Forelimb muscle (tissue), 1 donor: ENCODE results near the gene ELN. TPM values are rescaled to one million over a fixed set of nuclear protein-coding genes. Genes with fewer than 3 reads are reported as not detected.
A peak's percentile ranks its signal among the peaks of the same experiment; 100 is the strongest.

Source experiments
- DNase-seq: peaks from one replicate; pipeline ENCODE4 v3.0.0-alpha.2; 2013; ENCODE audit warnings: low read depth
- polyA plus RNA-seq: library from polyadenylated mRNA; unstranded; fragments of 120-200 nt; gene quantifications from one replicate; pipeline ENCODE4 v1.2.1, GENCODE V29; 2013; ENCODE audit not compliant: insufficient read length

The ELN gene
- polyA plus RNA-seq, 1 donor: 91.6 TPM

DNA sequence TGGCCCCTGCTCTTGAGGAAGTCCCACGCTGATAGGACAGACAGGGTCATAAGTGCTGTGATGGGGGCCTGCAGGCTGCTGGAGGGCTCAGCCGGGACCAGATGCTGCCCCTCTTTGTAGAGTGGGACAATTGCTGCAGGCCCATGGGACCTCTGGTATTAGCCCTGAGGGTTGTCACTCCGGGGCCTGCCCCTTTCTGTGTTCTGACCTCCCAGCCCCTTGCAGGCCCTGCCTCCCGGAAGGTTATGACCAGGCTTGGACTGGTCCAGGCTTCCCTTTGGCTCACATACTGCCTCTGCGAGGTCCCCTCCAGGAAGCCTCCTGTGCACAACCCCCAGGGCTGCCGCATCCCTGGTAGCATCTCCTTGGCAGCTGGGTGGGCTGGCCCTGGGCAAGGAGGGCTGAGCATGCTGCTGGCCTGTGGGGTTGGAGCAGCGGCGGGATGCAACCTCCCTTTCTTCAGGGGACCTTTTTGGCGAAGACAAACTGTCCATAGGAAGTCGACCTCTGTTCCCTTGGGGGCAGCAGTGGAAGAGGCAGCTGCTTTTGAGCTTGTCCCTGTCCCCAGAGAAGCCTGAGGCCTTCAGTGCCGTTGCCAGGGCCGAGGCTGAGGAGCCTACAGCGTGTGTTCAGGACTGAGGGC is 64.5 kb downstream of the ELN start:
- DNase-seq: no peak

- DNase-seq: no peak
These were observed 65.0 kb downstream of the ELN start for GRCh38 chr7:74092964-74093471.

GRCh38 chr7:74093671-74094223 is 65.8 kb downstream of the ELN start:
- DNase-seq: no peak

DNA sequence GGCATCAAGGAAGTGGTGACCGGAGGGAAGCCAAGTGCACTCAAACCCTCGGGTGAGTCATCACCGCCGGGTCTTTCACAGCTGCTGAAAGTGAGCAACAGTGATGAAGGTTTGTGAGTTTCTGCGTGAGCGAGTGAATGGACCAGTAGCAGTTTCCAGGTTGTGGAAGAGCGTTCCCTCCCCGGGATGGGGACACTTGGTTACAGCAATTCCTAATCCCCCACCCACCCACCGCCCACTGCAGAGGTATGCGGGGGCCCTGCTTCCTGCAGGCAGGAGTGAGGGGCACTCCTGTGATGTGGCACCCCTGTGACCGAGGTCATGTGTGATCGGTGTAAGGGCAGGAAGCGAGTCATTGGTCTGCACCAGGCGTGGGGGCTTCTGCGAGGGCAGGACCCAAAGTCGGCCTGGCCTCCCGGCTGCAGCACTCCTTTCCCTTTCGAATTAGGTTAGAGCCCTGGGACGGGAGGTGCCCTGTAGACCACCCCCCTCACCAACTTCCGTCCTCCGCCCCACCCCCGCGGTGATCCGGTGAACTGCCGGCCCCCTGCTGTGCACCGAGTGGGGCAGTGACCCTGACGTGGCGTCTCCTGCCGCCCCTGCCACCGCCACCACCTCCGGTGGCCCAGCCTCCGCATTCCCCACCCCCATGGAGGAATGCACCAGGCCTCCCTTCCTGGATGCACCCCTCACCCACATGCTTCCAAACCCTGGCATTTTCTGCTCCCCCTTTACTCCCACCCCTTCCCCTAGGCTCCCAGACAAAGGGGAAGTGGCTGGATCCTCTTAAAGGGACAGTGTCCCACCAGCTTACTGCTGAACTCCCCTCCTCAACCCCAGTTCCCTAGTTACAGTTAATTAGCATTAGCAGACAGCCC is 66.5 kb downstream of the ELN start:
- DNase-seq: no peak

- no peak for DNase-seq
These were observed 67.2 kb downstream of the ELN start for GRCh38 chr7:74095135-74095534.

GRCh38 chr7:74097937-74098614 is 70.1 kb downstream of the ELN start:
- DNase-seq: no peak

DNA sequence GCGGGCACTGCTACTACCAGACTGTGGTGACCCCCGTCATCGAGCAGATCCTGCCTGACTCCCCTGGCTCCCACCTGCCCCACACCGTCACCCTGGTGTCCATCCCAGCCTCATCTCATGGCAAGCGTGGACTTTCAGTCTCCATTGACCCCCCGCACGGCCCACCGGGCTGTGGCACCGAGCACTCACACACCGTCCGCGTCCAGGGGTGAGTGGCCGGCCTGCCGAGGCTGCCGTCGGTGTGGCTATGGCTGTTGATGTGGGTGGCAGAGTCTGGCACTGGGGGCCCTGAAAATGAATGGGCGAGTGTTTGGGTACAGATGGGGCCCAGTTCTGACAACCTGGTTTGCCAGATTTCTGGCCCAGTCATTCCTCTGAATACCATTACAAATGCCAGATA is 71.1 kb downstream of the ELN start:
- no peak for DNase-seq

- DNase-seq: peak; percentile 47
These were observed 73.2 kb downstream of the ELN start for GRCh38 chr7:74101061-74101681.

- no peak for DNase-seq
These were observed 75.3 kb downstream of the ELN start for GRCh38 chr7:74103219-74103772.

- DNase-seq: no peak
These were observed 76.7 kb downstream of the ELN start for GRCh38 chr7:74104702-74105101.

DNA sequence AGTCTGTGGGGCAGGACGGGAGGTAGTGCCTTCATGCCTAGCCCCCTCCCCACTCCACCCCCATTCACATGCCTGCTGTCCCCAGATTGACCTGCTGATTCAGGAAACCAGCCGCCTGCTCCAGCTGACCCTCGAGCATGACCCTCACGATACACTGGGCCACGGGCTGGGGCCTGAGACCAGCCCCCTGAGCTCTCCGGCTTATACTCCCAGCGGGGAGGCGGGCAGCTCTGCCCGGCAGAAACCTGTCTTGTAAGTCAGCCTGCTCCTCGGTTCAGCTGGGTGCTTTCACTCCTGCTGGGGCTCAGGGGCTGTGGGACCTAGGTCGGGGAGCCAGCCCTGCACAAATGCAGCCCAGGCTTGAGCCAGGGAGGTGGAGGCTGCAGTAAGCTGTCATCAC is 78.0 kb downstream of the ELN start:
- no peak for DNase-seq

- no peak for DNase-seq
These were observed 78.9 kb downstream of the ELN start for GRCh38 chr7:74106846-74107245.

GRCh38 chr7:74115326-74115725 is 87.4 kb downstream of the ELN start:
- no peak for DNase-seq

GRCh38 chr7:74116356-74116755 is 88.4 kb downstream of the ELN start:
- no peak for DNase-seq

Other genes starting within 250 kb of the ELN start
- gene CLDN4, start 197.2 kb upstream of the ELN start, polyA plus RNA-seq: 0.49 TPM
- 1.9 TPM for gene METTL27, start 185.7 kb upstream of the ELN start, polyA plus RNA-seq
- not detected for gene TMEM270, start 167.0 kb upstream of the ELN start, polyA plus RNA-seq
- 13.9 TPM for gene LIMK1, start 55.6 kb downstream of the ELN start, polyA plus RNA-seq
- gene EIF4H, start 146.2 kb downstream of the ELN start, polyA plus RNA-seq: 208 TPM
- gene LAT2, start 181.8 kb downstream of the ELN start, polyA plus RNA-seq: 4.3 TPM
- 38.1 TPM for gene RFC2, start 226.2 kb downstream of the ELN start, polyA plus RNA-seq